Stimulated activated naive CD8-positive, alpha-beta T cell treated with anti-CD3 and anti-CD28 coated beads, Interleukin-15, Interleukin-2, amounts not matched to agents 100 ng/mL and 50 ng/mL, for 24 hours (primary cell): ENCODE data around the gene GAGE12G.
"Not testable (repeated sequence)": the region's sequence is repeated elsewhere in the genome, so short reads cannot be mapped to it uniquely, and the experiment has no call there.

Experiments
- H3K27ac Mint-ChIP-seq: one replicate; pipeline ENCODE4 v1.8.0; 2021; ENCODE audit warnings: mild to moderate bottlenecking, mixed read lengths
- H3K27me3 Mint-ChIP-seq: one replicate; pipeline ENCODE4 v1.8.0; 2021; ENCODE audit warnings: mixed read lengths
- H3K36me3 Mint-ChIP-seq: one replicate; pipeline ENCODE4 v1.8.0; 2021; ENCODE audit warnings: low read depth, mixed read lengths
- H3K4me1 Mint-ChIP-seq: one replicate; pipeline ENCODE4 v1.8.0; 2021; ENCODE audit warnings: low read depth, mixed read lengths
- H3K4me3 Mint-ChIP-seq: one replicate; pipeline ENCODE4 v1.8.0; 2021; ENCODE audit warnings: mild to moderate bottlenecking, mixed read lengths
- H3K9me3 Mint-ChIP-seq: one replicate; pipeline ENCODE4 v1.8.0; 2021; ENCODE audit warnings: mixed read lengths

GAGE12G gene

GRCh38 chrX:49570100-49570499 lies at the start of gene GAGE12G:
TSS of gene GAGE12G (plus strand) at chrX:49570400. CDS start at chrX:49571555, 1,155 bp downstream.
- not testable (repeated sequence) for H3K36me3 Mint-ChIP-seq, H3K9me3 Mint-ChIP-seq, H3K27me3 Mint-ChIP-seq, H3K27ac Mint-ChIP-seq, H3K4me1 Mint-ChIP-seq, H3K4me3 Mint-ChIP-seq

GRCh38 chrX:49531877-49532276 lies 38.3 kb upstream of the GAGE12G start, which contains the start of gene GAGE12C:
TSS of gene GAGE12C (plus strand) at chrX:49532177. CDS start at chrX:49533332, 1,155 bp downstream.
- not testable (repeated sequence) for H3K36me3 Mint-ChIP-seq, H3K27me3 Mint-ChIP-seq, H3K4me3 Mint-ChIP-seq, H3K4me1 Mint-ChIP-seq, H3K9me3 Mint-ChIP-seq, H3K27ac Mint-ChIP-seq

- not testable (repeated sequence) for H3K4me1 Mint-ChIP-seq, H3K27ac Mint-ChIP-seq, H3K27me3 Mint-ChIP-seq, H3K4me3 Mint-ChIP-seq, H3K36me3 Mint-ChIP-seq, H3K9me3 Mint-ChIP-seq
Measured at GRCh38 chrX:49541433-49541832, 28.8 kb upstream of the GAGE12G start, which contains the start of gene GAGE12D. TSS of gene GAGE12D (plus strand) at chrX:49541733. CDS start at chrX:49542888, 1,155 bp downstream.

GRCh38 chrX:49550989-49551388 lies 19.2 kb upstream of the GAGE12G start, which contains the start of gene GAGE12E:
TSS of gene GAGE12E (plus strand) at chrX:49551289. CDS start at chrX:49552444, 1,155 bp downstream.
- not testable (repeated sequence) for H3K4me3 Mint-ChIP-seq, H3K4me1 Mint-ChIP-seq, H3K27ac Mint-ChIP-seq, H3K9me3 Mint-ChIP-seq, H3K36me3 Mint-ChIP-seq, H3K27me3 Mint-ChIP-seq

- H3K9me3 Mint-ChIP-seq, H3K27ac Mint-ChIP-seq, H3K36me3 Mint-ChIP-seq, H3K4me3 Mint-ChIP-seq, H3K27me3 Mint-ChIP-seq, H3K4me1 Mint-ChIP-seq: not testable (repeated sequence)
Measured at GRCh38 chrX:49560542-49560941, 9.7 kb upstream of the GAGE12G start, which contains the start of gene GAGE12F. TSS of gene GAGE12F (plus strand) at chrX:49560842. CDS start at chrX:49561997, 1,155 bp downstream.

GRCh38 chrX:49568728-49569127 lies 1.5 kb upstream of the GAGE12G start:
- not testable (repeated sequence) for H3K9me3 Mint-ChIP-seq, H3K4me1 Mint-ChIP-seq, H3K36me3 Mint-ChIP-seq

GRCh38 chrX:49569152-49569551 lies 1.0 kb upstream of the GAGE12G start:
- H3K9me3 Mint-ChIP-seq, H3K4me3 Mint-ChIP-seq, H3K27me3 Mint-ChIP-seq, H3K36me3 Mint-ChIP-seq, H3K4me1 Mint-ChIP-seq, H3K27ac Mint-ChIP-seq: not testable (repeated sequence)

More at GRCh38 chrX:49568728-49569127, 1.5 kb upstream of the GAGE12G start:
- not testable (repeated sequence) for H3K4me3 Mint-ChIP-seq, H3K27ac Mint-ChIP-seq, H3K27me3 Mint-ChIP-seq

GRCh38 chrX:49579649-49580048 lies 9.4 kb downstream of the GAGE12G start, which contains the start of gene GAGE12H:
TSS of gene GAGE12H (plus strand) at chrX:49579949. CDS start at chrX:49581104, 1,155 bp downstream.
- not testable (repeated sequence) for H3K27me3 Mint-ChIP-seq, H3K27ac Mint-ChIP-seq, H3K36me3 Mint-ChIP-seq, H3K9me3 Mint-ChIP-seq, H3K4me1 Mint-ChIP-seq, H3K4me3 Mint-ChIP-seq

GRCh38 chrX:49589196-49589595 lies 19.0 kb downstream of the GAGE12G start, which contains the start of gene GAGE2A:
TSS of gene GAGE2A (plus strand) at chrX:49589496. CDS start at chrX:49590651, 1,155 bp downstream.
- not testable (repeated sequence) for H3K27ac Mint-ChIP-seq, H3K36me3 Mint-ChIP-seq, H3K4me3 Mint-ChIP-seq, H3K4me1 Mint-ChIP-seq, H3K9me3 Mint-ChIP-seq, H3K27me3 Mint-ChIP-seq

- H3K4me3 Mint-ChIP-seq, H3K9me3 Mint-ChIP-seq, H3K27ac Mint-ChIP-seq, H3K27me3 Mint-ChIP-seq, H3K36me3 Mint-ChIP-seq, H3K4me1 Mint-ChIP-seq: not testable (repeated sequence)
Measured at GRCh38 chrX:49589769-49590478, 19.7 kb downstream of the GAGE12G start.

- H3K9me3 Mint-ChIP-seq, H3K27me3 Mint-ChIP-seq, H3K36me3 Mint-ChIP-seq, H3K4me3 Mint-ChIP-seq, H3K27ac Mint-ChIP-seq, H3K4me1 Mint-ChIP-seq: not testable (repeated sequence)
Measured at GRCh38 chrX:49590488-49590887, 20.3 kb downstream of the GAGE12G start.

- H3K27me3 Mint-ChIP-seq, H3K27ac Mint-ChIP-seq, H3K9me3 Mint-ChIP-seq, H3K4me3 Mint-ChIP-seq, H3K4me1 Mint-ChIP-seq, H3K36me3 Mint-ChIP-seq: not testable (repeated sequence)
Measured at GRCh38 chrX:49598720-49599119, 28.5 kb downstream of the GAGE12G start, which contains the start of gene GAGE1. TSS of gene GAGE1 (plus strand) at chrX:49599020. CDS start at chrX:49600175, 1,155 bp downstream.

GRCh38 chrX:49610718-49611310 lies 40.6 kb downstream of the GAGE12G start:
- H3K9me3 Mint-ChIP-seq: no peaks in the 10 kb centered on the region
- H3K4me3 Mint-ChIP-seq: no peak overlapping the region
- H3K27ac Mint-ChIP-seq: no peak overlapping the region
- no peaks in the 10 kb centered on the region for H3K36me3 Mint-ChIP-seq
- H3K27me3 Mint-ChIP-seq: peaks cover 5% of the 10 kb centered on the region
- H3K4me1 Mint-ChIP-seq: no peaks in the 10 kb centered on the region

GRCh38 chrX:49618574-49618973 lies 48.4 kb downstream of the GAGE12G start:
- H3K36me3 Mint-ChIP-seq: no peaks in the 10 kb centered on the region
- H3K4me1 Mint-ChIP-seq: no peaks in the 10 kb centered on the region
- no peaks in the 10 kb centered on the region for H3K9me3 Mint-ChIP-seq
- H3K4me3 Mint-ChIP-seq: no peak overlapping the region
- no peak overlapping the region for H3K27ac Mint-ChIP-seq
- peaks cover 5% of the 10 kb centered on the region for H3K27me3 Mint-ChIP-seq
